ENCODE data around the gene ZNF649. TPM values are rescaled to one million over a fixed set of nuclear protein-coding genes. Genes with fewer than 3 reads are reported as not detected.

ZNF649 gene
- total and polyA plus RNA-seq, 10 of the 15 experiments (the other 5 are each of a cell fraction or from before 2014, with no cell fraction given) = 0.87 to 9.7 (median 4.7) TPM

DNA sequence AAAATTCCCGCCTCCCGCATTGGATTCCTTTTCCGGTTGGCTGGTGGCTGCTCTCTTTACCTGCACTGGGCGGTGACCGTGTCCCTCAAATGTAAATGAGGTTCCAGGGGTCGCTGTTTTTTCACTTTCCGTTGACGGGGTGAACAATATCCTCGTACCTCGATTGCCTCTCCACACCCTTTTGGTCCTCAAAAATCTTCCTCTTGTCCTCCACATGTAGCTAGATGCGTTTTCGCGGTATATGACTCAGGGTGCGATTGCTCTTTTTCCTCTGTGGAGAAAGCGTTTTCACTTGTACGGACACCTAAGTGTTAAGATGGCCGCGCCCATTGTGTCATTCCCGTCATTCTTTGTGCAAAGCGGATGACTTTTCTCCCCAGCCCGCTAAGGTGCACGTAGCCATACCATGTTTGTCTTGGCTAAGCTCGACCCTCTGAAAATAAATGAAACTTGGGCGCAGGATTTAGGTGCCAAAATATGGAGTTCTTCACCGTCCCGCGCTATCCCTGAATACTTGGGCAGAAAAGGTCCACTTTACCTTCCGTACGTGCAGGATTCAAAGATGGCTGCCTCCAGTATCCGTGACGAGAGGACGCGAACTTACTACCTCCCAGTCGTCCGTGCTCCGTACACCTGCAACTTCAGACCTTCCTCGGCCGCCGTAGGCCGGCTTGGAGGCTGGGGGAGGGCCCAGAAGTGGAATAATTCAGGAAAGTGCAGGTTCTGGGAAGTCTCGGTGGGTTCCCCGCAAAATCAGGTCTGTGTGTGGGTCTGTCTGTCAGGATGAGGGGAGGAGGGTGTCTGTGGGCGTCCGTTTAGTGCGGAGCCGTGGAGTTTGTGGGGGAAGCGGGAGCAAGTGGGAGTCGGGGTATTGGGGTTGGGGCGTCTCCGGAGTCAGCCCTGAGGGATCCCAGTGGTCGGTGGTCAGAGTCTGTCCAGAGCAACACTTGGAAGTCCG lies 22.2 kb upstream of the ZNF649 start, which contains the start of gene ZNF613 (continued):
- TF ChIP-seq, protein P1, sequence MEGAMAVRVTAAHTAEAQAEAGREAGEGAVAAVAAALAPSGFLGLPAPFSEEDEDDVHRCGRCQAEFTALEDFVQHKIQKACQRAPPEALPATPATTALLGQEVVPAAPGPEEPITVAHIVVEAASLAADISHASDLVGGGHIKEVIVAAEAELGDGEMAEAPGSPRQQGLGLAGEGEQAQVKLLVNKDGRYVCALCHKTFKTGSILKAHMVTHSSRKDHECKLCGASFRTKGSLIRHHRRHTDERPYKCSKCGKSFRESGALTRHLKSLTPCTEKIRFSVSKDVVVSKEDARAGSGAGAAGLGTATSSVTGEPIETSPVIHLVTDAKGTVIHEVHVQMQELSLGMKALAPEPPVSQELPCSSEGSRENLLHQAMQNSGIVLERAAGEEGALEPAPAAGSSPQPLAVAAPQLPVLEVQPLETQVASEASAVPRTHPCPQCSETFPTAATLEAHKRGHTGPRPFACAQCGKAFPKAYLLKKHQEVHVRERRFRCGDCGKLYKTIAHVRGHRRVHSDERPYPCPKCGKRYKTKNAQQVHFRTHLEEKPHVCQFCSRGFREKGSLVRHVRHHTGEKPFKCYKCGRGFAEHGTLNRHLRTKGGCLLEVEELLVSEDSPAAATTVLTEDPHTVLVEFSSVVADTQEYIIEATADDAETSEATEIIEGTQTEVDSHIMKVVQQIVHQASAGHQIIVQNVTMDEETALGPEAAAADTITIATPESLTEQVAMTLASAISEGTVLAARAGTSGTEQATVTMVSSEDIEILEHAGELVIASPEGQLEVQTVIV (IDR thresholded peaks at IDR 0.05; ENCODE audit: borderline replicate concordance, partially characterized antibody) = no peak
- no peak for TF ChIP-seq NFYA (IDR thresholded peaks at IDR 0.05; ENCODE audit: borderline replicate concordance, low read depth, low read length)
- peak; percentile 89; the same call in 1 of the 2 replicates for TF ChIP-seq RCOR1 (conservative IDR thresholded peaks at IDR 0.05; ENCODE audit: low read depth, low read length)
- TF ChIP-seq ZZZ3 (IDR thresholded peaks at IDR 0.05; ENCODE audit: control insufficient read depth, insufficient read length, low read depth) = no peak
- TF ChIP-seq ZNF274 (IDR thresholded peaks at IDR 0.05; ENCODE audit: insufficient read depth, insufficient read length) = no peak
- TF ChIP-seq BCL11A (IDR thresholded peaks at IDR 0.05; ENCODE audit: low read depth, low read length) = no peak
- no peak for TF ChIP-seq TCF12 (IDR thresholded peaks at IDR 0.05; ENCODE audit: low read depth, low read length)
- TF ChIP-seq CREB1 (IDR thresholded peaks at IDR 0.05; ENCODE audit: low read depth) = peak; percentile 78
- TF ChIP-seq ZNF622 (IDR thresholded peaks at IDR 0.05) = no peak
- TF ChIP-seq, protein P2, sequence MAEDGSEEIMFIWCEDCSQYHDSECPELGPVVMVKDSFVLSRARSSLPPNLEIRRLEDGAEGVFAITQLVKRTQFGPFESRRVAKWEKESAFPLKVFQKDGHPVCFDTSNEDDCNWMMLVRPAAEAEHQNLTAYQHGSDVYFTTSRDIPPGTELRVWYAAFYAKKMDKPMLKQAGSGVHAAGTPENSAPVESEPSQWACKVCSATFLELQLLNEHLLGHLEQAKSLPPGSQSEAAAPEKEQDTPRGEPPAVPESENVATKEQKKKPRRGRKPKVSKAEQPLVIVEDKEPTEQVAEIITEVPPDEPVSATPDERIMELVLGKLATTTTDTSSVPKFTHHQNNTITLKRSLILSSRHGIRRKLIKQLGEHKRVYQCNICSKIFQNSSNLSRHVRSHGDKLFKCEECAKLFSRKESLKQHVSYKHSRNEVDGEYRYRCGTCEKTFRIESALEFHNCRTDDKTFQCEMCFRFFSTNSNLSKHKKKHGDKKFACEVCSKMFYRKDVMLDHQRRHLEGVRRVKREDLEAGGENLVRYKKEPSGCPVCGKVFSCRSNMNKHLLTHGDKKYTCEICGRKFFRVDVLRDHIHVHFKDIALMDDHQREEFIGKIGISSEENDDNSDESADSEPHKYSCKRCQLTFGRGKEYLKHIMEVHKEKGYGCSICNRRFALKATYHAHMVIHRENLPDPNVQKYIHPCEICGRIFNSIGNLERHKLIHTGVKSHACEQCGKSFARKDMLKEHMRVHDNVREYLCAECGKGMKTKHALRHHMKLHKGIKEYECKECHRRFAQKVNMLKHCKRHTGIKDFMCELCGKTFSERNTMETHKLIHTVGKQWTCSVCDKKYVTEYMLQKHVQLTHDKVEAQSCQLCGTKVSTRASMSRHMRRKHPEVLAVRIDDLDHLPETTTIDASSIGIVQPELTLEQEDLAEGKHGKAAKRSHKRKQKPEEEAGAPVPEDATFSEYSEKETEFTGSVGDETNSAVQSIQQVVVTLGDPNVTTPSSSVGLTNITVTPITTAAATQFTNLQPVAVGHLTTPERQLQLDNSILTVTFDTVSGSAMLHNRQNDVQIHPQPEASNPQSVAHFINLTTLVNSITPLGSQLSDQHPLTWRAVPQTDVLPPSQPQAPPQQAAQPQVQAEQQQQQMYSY (CRISPR knock-in tag; IDR thresholded peaks at IDR 0.05) = no peak
